ENCODE data around the gene FAM151A.

FAM151A gene

GRCh38 chr1:54564312-54565112, 58.8 kb downstream of the FAM151A start:
- no peak overlapping the region for H3K27ac Mint-ChIP-seq
- H3K4me3 Mint-ChIP-seq = no peak overlapping the region
- ATAC-seq = peak; percentile 10
- H3K27me3 Mint-ChIP-seq = peaks cover 29% of the 10 kb centered on the region
- H3K9me3 Mint-ChIP-seq = no peaks in the 10 kb centered on the region
- H3K36me3 Mint-ChIP-seq = no peaks in the 10 kb centered on the region
- no peaks in the 10 kb centered on the region for H3K4me1 Mint-ChIP-seq

GRCh38 chr1:54559771-54560231, 63.5 kb downstream of the FAM151A start:
- no peak for ATAC-seq
- Mint-ChIP-seq H3K27ac (no peak overlapping the region), H3K4me1 (no peaks in the 10 kb centered on the region), H3K4me3 (no peak overlapping the region), H3K9me3 (peaks cover 6% of the 10 kb centered on the region), H3K36me3 (no peaks in the 10 kb centered on the region), H3K27me3 (peaks cover 28% of the 10 kb centered on the region)
